OCI-LY7 (cell line): ENCODE measurements around the gene SIPA1L3.

Experiments
- CTCF ChIP-seq: fragments of 200-600 bp; sonication (generic); conservative IDR thresholded peaks from 2 replicates; pipeline ENCODE4 v1.5.1; 2014; ENCODE audit warnings: mild to moderate bottlenecking, antibody characterized with exemption, low read length, moderate library complexity, mixed read lengths
- EZH2phosphoT487 ChIP-seq: fragments of 200-600 bp; sonication (generic); IDR thresholded peaks from 2 replicates; pipeline ENCODE4 v1.6.1; 2018; ENCODE audit warnings: low read depth, borderline replicate concordance, mild to moderate bottlenecking, mixed run types, antibody characterized with exemption, low read length, moderate library complexity, mixed read lengths

- TF ChIP-seq CTCF = no peak
- TF ChIP-seq EZH2phosphoT487 = no peak
These were observed 208.3 kb downstream of the SIPA1L3 start for GRCh38 chr19:38115271-38115802.
